GM19324 (cell line): ENCODE measurements around the gene ANO1.
"Not testable (repeated sequence)": the region's sequence is repeated elsewhere in the genome, so short reads cannot be mapped to it uniquely, and the experiment has no call there.

Source experiments
- ATAC-seq: cut with Tn5 transposase; IDR thresholded peaks from one replicate; pipeline ENCODE4 v1.9.1; 2021; ENCODE audit warnings: mild to moderate bottlenecking, moderate library complexity; ENCODE audit not compliant: unreplicated experiment, low FRiP score

The ANO1 gene

DNA sequence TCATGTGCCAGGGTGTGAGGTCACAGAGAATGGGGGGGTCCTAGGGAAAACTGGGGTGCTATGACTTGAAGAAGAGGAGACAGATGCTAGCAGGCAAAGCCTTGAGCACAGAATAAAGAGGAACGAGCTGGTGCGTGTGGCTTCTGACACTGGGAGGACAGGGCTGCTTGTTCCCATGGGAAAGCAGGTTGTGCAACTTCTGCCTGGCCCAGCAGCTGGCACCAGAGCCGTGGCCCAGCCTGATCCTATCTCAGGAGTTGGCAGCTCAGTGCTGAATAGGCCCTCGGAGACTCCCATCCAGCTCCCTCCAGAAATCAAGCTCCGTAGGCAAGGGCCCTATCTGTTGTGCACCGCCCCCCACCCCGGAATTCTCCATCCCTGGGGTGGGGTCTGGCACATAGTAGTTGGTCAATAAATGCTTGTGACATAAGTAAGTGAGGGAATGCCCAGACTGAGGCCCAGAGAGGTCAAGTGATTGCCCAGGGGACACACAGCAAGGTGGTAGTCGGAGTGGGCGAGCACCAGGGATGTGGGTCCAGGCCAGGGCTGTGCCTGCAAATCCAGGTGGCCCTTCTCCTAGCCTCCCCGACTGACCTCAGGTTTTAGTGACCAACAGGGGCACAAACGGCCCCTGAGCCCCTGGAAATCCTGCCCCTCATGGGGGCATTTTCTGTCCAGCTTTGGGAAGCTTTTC, 105.5 kb downstream of the ANO1 start:
- no peak for ATAC-seq

DNA sequence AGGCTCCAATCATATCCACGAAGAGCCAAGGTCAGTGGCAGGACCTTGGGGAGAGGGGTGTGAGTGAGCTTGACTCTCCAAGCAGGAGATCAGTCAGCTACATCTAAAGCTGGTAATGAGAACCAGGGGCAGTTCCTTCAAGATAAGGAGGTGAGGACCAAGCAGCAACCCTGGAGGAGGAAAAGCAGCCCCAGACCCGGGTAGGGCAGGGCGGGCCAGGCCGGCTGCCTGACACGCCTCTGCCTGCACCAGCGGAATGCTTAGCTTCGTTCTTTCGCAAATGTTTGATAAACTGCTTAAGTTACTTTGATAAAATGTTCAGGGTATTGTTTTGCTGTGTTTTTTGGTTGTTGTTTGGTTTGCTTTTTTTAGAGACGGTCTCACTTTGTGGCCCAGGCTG, 106.3 kb downstream of the ANO1 start:
- ATAC-seq, result no peak

DNA sequence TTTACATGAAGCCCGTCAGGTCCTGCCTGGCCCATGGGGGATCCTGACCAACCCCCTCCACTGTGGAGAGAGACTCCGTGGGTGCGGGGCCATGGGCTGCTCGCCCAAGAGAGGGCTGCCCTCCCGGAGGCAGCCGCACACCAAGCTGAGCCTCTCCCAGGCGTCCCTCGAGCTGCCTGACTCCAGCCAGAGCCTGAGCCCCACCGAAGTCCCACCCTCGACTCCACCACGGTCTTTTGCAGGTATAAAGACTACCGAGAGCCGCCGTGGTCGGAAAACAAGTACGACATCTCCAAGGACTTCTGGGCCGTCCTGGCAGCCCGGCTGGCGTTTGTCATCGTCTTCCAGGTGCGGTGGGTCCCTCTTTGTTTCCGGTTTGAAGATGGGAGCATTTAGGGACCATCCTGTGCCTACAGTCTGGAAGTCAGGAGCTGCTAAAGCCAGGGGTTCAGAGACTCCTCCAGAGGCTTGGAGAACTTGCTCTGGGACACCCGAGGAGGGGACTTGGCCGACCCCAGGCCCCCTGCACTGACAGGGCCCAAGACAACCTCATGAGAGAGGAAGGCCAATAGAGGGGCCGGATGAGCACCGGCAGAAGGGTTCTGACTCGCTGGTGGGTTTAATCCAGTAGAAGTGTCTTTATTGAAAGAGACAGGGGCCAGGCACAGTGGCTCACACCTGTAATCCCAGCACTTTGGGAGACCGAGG, 107.4 kb downstream of the ANO1 start:
- no peak for ATAC-seq

DNA sequence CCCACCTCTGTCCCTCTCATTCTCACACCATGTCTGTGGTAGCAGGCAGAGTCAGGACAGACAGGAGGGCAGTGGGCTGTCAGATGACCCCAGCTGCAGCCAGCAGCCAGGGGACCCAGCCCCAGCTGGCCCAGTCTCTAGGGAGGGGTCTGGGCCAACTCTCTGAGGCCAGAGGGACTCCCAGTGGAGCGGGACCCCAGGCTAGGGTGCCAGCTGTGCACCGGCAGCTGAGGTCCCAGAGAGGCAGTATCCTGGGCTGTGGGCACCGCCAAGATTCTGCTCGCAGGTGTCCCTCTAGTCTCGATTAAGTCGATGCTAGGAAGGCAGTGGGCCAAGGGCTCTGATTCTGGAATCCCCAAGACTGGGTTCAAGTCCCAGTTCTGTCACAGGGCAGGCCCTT, 108.3 kb downstream of the ANO1 start:
- ATAC-seq, result no peak

DNA sequence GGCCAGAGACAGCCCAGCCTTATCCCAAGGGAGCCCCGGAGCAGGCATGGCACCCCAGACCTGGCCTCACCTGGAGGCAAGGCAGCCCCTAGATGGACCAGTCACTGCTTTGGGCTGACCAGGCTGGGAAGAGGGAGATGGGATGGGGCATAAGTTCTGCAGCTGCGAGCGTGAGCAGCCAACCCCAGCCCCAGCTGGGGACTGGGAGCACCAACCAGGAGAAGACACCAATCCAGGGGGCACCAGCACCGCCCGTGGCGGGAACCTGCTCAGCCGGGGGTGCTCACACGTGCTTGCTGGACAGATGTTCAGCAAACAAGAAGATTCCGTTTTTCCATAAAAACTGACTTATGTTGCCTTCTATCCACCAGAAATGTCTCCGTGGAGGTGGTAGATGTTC, 108.8 kb downstream of the ANO1 start:
- no peak for ATAC-seq

DNA sequence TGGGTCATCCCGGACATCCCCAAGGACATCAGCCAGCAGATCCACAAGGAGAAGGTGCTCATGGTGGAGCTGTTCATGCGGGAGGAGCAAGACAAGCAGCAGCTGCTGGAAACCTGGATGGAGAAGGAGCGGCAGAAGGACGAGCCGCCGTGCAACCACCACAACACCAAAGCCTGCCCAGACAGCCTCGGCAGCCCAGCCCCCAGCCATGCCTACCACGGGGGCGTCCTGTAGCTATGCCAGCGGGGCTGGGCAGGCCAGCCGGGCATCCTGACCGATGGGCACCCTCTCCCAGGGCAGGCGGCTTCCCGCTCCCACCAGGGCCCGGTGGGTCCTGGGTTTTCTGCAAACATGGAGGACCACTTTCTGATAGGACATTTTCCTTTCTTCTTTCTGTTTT, 109.7 kb downstream of the ANO1 start:
- no peak for ATAC-seq

DNA sequence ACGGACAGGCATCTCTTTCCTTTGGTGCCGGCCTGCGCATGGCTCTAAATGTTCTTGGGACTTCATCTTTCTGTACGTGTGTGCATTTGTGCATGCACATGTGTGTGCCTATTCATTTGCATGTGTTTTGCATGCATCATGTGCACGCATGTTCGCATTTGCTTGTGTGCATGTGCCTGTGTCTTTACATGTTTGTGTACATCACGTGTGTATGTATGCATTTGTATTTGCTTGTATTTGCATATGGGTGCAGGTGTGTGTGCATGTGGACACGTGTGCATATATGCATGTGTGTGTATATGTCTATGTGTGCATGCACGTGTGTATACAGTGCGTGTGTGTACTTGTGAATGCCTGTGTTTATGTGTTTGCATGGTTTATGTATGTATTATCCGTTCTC, 111.5 kb downstream of the ANO1 start:
- ATAC-seq, result no peak

DNA sequence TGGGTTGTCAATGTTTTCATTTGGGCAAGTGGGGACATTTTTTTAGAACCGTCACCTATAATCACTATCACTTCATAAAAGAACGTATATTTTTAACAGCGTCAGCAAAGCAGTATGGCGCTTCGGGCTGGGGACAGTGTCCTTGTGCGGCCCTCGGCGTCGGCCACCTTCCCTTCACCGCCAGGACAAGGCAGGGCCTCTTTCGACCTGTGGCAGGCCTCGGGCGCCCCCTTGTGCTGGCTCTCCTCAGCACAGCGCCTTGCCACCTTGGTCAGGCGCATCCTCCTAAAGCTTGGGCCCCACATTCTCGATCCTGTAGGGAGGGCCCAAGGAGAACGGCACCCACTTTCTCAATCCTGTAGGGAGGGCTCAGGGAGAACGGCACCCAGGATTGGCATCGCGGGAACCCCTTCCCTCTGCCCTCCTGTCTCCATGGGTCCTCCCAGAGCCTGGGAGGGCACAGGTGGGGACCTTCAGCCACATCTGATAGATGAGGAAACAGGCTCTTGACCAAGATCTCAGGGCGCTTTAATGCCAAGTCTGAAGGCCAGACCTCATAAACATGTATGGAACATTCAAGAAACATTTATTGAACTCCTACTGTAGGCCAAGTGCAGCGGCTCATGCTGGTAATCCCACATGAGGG, 113.5 kb downstream of the ANO1 start:
- ATAC-seq, result no peak

DNA sequence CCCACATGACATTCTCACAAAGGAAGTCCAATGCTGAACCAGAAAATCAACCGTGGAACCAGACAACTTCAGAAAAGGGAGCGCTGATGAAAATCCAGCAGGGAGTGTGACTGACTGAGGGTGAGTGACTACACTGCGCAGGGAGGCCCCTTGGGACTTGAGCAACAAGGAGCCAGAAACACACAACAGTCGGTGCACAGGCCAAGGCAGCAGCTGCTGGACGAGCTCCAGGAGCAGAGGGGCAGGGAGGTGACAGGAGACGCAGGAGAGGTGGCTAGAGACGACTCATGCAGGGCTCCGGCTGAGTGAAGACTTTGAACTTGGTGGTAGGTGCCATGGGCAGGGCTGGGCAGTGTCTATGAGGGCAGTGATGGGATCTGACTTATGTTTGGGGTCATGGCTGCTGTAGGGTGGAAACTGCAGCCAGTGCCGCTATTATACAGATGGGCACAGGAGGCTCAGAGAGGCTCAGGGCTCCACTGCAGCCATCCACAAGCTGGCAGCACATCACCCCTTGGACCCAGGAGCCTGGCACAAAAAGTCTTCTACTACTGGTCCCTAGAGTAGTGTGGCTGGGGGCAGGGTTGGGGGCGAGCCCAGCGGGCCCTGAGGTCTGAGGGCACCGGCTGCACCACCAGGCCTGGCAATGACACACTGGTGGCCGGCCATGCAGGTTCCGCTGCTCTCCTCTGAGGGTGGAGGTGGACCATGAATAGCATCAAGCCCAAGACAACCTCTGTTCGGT, 114.7 kb downstream of the ANO1 start:
- no peak for ATAC-seq

DNA sequence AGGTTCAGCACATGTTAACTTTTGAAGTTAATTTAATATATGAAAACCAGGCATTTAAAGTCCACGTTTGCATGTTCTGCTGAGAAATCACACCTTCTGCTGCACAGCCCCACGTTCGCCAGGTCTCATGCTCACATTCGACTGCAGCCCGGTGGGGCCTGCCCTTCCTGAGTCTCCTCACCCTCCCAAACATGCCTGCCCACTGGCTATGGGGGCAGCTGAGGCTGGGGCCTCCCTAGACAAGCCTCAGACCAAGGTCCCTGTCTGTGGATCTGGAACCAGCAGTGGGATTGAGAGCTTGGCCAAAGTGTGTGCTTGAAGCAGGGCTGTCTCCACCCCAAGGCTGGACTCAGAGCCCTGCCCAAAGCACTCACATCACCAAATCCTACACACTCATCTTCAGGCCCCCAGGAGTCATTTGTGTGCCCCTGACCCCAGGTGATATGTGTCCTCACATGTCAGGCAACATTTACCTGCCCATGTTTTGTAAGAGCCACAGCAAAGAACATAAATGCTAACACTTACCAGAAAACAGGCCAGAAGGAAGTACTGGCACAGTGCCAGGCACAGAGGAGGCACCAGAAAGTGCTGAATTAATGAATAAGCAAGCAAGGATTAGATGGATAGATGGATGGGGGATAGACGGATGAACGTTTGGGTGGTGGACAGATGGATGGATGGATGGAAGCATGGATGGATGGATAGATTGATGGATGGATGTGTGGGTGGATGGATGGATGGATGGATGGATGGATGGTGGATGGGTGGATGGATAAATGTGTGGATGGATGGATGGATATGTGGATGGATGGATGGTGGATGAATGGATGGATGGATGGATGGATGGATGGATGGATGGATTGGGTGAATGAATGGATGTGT, 115.5 kb downstream of the ANO1 start:
- no peak for ATAC-seq

DNA sequence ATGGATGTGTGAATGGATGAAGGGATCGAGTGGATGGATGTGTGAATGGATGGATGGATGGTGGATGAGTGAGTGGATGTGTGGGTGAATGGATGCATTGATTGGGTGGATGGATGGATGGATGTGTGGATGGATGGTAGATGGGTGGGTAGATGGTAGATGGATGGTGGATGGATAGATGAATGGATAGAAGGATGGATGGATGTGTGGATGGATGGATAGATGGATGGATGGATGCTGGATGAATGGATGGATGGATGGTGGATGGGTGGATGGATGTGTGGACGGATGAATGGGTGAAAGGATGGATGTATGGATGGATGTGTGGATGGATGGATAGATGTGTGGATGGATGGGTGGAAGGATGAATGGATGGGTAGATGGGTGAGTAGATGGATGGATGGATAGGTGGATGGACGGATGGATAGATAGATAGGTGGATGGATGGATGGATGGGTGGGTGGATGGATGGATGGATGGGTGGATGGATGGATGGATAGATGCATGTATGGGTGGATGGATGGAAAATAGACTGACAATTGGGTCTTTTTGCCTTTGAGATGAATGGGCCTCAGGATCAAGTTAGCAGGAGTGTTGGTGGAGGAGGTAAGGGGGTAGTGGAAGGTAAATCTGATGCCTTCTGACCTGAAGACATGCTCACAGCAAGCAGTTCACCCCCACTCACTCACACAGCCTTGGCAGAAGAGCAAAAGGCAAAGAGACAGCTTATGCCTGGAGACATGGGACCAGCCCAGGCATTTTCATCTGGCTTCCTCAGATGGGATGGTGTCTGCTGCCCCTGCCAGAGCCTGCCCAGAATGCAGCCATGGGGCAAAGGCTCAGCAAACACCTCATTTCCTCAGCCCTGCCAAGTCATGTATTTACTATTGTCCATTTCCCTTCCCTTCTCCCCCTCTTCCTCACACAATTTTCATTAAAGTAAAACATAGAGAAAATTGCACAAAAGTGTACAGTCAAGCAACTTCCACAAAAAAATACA, 117.0 kb downstream of the ANO1 start:
- ATAC-seq, result no peak

DNA sequence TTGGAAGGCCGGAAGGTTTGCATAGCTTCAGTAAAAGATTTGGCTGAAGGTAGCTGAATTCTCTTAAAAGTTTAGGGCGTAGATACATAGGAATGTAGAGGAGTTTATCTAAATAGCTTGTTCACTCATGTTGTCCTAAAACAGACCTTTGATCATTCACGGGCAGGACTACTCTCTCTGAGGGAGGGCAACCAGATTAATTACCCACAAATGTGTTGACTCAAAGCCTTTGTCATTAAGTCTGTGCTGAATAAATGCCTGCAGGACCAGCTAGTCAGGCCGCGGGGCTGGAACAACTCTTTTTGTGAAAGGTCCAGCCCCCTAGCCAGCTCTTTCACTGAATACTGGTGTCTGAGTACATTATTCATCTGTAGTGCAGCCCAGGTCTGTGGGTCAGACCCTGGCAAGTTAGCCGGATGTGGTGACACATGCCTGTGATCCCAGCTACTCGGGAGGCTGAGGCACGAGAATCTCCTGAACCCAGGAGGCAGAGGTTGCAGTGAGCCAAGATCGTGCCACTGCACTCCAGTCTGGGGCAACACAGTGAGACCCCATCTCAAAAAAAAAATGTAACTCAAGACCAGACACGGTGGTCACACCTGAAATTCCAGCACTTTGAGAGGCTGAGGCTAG, 122.2 kb downstream of the ANO1 start:
- ATAC-seq, result no peak

DNA sequence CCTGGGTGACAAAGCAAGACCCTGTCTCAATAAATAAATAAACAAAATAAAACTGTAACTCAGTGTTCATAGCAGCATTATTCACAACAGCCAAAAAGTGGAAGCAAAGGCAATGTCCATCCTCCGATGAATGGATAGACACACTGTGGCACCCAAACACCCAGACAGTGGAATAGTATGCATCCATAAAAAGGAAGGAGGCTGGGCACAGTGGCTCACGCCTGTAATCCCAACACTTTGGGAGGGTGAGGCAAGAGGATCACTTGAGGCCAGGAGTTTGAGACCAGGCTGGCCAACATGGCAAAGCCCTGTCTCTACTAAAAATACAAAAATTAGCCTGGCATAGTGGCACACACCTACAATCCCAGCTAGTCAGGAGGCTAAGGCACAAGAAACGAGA, 122.9 kb downstream of the ANO1 start:
- ATAC-seq, result not testable (repeated sequence)

DNA sequence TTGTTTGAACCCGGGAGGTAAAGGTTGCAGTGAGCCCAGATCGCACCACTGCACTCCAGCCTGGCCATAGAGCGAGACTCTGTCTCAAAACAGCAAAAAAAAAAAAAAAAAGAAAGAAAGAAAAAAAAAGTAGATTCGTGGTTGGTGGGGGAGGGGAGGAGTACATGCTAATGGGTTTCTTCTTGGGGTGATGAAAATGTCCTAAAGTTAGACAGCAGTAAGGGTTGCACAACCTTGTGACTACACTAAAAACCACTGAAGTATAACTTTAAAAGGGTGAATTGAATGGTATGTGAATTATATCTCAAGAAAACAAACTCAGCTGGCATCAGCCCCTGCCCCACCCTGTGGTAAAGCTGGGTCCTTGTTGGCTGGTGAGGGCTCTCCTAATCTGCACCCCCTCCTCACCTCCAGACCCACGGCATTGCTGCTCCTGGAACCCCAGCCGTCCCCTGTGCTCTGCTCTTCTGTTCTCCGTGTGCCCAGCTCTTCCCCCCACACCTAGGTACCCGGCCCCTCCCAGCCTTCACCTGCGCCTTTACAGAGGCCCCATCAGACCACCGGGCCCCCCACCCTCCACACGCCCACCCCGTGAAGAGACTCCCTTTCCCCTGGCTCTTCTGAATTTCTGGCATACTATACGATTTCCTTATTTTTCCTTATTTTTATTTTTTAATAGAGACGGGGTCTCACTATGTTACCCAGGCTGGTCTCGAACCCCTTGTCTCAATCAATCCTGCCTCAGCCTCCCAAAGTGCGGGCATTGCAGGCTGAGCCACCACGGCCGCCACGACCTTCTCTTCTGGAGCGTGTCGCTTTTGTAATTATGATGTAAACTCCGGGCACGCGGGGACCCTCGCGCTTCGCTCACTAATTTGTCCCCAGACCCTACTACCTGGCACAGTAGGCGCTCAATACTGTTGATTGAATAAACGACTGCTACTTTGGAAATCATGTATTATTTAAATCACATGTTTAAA, 124.1 kb downstream of the ANO1 start:
- no peak for ATAC-seq

DNA sequence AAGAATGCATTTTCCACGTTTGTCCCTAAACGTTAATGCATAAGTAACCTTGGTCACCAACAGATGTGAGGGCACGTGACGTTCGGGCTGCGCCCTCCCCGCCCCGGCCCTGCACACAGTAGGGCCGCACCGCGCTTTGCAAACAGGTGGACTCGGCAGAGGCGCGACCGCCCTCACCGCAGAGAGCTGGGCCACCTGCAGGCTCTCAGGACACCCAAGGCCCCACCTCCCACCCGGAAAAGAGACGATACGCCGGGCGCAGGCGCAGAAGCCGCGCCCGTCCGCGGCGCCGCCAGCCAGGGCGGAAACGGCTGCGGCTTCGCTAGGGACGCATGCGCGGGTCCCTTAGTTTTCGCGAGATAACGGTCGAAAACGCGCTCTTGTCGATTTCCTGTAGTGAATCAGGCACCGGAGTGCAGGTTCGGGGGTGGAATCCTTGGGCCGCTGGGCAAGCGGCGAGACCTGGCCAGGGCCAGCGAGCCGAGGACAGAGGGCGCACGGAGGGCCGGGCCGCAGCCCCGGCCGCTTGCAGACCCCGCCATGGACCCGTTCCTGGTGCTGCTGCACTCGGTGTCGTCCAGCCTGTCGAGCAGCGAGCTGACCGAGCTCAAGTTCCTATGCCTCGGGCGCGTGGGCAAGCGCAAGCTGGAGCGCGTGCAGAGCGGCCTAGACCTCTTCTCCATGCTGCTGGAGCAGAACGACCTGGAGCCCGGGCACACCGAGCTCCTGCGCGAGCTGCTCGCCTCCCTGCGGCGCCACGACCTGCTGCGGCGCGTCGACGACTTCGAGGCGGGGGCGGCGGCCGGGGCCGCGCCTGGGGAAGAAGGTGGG, 125.0 kb downstream of the ANO1 start, which contains the start of gene FADD:
TSS of gene FADD (plus strand) at position 377 of the 831 bp plus-strand sequence. CDS start at position 541, 164 bp downstream.
- ATAC-seq, result peak; percentile 78

DNA sequence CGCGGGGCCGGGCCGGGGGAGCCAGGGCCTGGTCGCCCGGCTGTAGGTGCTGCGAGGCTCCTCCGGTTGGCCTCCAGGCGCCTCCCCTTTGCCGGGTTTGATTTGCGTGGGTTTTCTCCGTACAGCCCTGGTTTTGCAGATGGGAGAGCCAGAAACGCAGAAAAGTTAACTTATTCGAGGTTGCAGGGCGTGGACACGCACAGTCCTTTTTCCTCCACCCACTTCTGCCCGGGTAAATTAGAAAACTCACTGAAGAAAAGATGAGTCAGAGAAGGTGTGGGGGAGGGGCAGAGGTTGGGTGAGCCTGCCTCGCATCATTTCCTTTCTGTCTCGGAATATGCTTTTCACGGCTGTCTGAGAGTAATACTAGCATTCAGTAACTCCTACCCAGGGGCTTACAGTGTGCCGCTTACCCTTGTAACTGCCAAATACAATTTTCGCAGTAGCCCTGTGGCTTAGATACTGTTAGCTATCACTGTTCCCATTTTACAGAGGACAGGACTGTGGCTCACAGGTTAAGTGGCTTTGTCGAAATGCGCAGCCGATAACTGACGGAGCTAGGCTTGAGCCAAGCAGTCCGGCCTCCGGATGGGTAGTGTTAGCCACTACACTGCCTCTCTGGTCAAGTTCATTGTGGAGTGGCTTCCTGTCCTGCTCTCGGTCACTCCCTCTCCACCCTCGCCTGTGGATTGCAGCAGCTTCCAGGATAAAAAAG, 125.8 kb downstream of the ANO1 start:
- peak; percentile 10 for ATAC-seq
